Activated CD4-positive, alpha-beta T cell treated with anti-CD3 and anti-CD28 coated beads, Interleukin-10, Interleukin-2, amounts not matched to agents 100 ng/mL and 50 ng/mL, durations not matched to agents 16 hours and 8 hours (primary cell): ENCODE results near the gene NET1.
"Not testable (repeated sequence)": the region's sequence is repeated elsewhere in the genome, so short reads cannot be mapped to it uniquely, and the experiment has no call there.

Experiments used
- DNase-seq: peaks from one replicate; pipeline ENCODE4 v3.0.0-alpha.2; 2020

The NET1 gene

GRCh38 chr10:5399332-5399731 lies 13.0 kb upstream of the NET1 start:
- no peak for DNase-seq

DNA sequence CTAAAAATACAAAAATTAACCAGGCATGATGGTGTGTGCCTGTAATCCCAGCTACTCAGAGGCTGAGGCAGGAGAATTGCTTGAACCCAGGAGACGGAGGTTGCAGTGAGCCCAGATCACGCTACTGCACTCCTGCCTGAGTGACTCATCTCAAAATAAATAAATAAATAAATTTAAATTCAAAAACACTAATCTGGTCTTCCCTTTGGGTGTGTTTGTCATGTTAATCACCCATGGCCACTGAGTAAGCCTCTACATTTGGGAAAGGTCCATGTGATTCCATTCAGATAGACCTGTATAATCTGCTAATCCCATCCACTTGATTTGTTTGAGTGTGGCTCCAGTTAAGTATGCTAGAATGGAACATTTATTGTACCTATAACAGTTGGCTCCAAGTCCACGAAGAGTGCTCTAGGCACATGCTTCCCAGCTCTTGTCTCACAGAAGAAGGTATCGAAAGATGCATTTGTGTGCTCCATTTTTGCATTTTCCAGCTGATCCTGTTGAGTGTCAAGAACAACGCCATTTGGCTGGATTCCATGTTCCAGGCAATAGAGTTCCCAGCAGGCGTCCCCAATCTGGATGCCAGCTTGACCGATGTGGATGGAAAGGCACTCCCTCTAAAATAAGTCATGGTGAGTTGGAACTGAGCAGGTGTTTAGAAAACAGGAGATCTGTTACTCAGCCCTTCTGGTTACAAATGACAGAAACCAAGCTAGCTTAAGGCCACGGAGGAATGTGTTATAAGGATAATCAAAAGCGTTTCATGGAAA lies 11.7 kb upstream of the NET1 start:
- DNase-seq = no peak

- DNase-seq = no peak
Measured at GRCh38 chr10:5402798-5403197, 9.6 kb upstream of the NET1 start.

- DNase-seq = no peak
Measured at GRCh38 chr10:5404208-5405041, 7.9 kb upstream of the NET1 start, which contains the start of gene TUBAL3. TUBAL3 (minus strand) TSS chr10:5404828; CDS start chr10:5404792, 36 bp downstream.

GRCh38 chr10:5406918-5407317 lies 5.4 kb upstream of the NET1 start:
- DNase-seq = no peak

- not testable (repeated sequence) for DNase-seq
Measured at GRCh38 chr10:5410787-5411186, 1.6 kb upstream of the NET1 start.

DNA sequence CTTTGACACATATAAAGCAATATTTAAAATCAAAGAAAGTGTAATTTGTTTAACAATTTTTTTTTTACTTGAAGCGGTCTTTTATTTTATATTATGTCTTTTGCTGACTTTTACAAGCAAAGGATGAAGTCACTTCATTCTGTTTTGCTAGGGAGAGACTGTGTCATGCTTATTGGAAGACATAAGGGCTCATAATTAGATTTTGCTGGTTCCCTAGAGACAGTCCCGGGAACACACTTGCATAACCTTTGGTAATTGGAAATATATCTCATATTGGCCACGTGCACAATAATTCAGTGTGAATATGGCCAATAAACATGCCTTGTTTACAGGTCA lies 448 bp upstream of the NET1 start:
- DNase-seq = no peak

- DNase-seq = peak; percentile 19
Measured at GRCh38 chr10:5413012-5413938, 918 bp downstream of the NET1 start.

DNA sequence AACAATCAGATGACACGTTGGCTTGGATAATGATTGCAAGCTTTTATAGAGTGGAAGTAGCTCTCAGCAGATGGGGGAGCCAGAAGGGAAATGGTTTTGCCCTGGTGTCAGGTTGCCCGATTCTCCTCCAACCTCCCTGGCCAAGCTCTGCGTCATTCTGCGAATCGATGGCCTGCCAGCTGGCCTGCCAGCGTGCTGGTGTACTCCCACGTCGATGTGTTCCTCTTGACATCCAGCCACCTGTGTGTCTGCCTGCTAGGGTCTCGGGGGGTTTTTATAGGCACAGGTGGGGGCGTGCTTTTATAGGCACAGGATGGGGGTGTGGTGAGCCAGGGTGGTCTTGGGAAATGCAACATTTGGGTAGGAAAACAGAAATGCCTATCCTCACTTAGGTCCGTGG lies 4.6 kb downstream of the NET1 start:
- DNase-seq = no peak

DNA sequence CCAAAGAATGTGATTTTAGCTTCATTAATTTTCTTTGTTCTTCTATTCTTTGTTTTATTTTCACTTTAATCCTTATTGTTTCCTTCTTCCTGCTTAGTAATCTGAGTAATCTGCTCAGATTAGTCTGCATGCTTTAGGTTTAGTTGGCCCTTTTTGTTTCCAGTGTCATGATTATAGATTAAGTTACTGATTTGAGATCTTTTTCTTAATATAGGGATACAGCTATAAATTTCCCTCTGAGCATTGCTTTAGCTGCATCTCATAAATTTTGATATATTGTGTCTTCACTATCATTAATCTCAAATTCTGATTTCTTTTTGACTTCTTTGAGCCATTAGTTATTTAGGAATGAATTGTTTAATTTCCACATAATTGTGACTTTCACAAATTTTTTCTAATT lies 6.2 kb downstream of the NET1 start:
- DNase-seq = no peak

DNA sequence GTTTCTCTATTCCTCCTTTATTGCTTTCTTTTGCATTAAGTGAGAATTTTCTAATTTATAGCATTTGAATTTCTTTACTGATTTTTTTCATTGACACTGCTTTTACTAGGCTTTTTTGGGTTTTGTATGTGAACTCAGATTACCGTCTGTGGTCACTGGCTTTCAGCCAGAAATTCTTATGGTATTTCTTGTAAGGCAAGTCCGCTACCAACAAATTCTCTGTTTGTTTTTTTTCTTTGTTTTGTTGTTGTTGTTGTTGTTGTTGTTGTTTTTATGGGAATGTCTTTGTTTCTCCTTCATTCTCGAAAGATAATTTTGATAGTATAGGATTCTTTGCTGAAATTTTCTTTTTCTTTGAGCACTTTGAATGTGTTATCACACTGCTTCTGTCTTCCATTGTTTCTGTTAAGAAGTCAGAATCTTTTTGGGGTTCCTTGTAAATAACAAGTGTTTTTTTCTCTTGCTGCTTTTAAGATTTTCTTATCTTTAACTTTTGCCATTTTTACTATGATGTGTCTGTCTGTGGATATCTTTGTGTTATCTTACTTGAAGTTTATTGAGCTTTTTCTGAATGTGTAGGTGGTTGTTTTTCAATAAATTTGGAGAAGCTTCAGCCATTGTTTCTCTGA lies 7.2 kb downstream of the NET1 start:
- DNase-seq = no peak

- DNase-seq = no peak
Measured at GRCh38 chr10:5423771-5424170, 11.4 kb downstream of the NET1 start.

DNA sequence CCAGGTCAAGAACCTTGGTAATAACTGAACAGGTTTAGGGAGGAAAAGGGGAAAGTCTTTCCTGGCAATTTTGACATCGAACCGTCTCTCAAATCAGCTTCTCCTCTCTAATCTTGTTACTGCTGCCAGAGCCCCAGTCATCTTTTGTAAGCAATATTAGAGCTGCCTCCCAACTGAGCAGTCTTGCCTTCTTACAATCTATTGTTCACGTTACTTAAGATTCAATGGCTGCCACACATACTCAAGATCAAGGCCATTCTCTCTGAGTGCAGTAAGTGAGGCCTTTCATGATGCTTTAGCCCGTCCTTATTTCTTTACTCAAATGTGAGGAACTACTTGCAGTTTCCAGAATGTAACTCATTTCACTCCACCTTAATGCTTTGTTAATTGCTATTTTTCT lies 12.4 kb downstream of the NET1 start:
- DNase-seq = no peak

DNA sequence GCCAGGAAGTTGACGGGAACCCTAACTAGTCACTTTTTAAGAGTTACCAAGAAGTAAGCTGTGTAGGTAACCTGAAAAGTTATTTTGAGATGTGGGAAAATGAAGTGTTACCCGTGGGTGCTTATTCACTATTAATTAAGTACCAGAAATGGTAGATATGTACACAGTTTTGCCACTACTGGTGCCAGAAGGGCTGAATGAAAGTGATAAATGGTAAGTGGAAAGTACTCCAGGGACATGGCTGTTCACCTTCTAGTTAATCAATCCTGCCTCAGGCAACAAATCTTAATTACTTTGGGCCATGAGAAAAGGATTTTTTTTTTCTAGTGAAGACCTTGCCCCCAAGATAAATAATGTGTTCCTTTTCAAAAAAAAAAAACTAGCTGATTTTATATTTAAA lies 15.8 kb downstream of the NET1 start:
- no peak for DNase-seq

- DNase-seq = no peak
Measured at GRCh38 chr10:5433182-5433581, 20.8 kb downstream of the NET1 start.

- DNase-seq = peak; percentile 54
Measured at GRCh38 chr10:5434017-5434753, 21.8 kb downstream of the NET1 start.

DNA sequence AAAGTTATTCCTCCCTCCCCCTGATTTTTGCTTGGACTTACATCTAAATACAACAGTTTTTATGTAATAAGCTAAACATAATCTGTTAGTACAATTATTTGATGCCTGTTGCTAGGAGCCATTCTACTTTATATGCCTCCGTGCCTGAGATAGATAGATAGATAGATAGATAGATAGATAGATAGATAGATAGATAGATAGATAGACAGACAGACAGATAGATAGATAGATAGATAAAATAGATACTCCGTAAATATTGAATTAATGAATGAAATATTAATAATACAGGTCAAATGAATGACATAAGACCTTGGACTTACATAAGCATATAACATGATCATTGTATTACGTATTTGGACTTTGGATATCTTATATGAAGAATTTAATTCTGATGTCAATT lies 23.0 kb downstream of the NET1 start:
- DNase-seq = no peak

- no peak for DNase-seq
Measured at GRCh38 chr10:5440206-5440605, 27.8 kb downstream of the NET1 start.

- no peak for DNase-seq
Measured at GRCh38 chr10:5441106-5441505, 28.7 kb downstream of the NET1 start.

DNA sequence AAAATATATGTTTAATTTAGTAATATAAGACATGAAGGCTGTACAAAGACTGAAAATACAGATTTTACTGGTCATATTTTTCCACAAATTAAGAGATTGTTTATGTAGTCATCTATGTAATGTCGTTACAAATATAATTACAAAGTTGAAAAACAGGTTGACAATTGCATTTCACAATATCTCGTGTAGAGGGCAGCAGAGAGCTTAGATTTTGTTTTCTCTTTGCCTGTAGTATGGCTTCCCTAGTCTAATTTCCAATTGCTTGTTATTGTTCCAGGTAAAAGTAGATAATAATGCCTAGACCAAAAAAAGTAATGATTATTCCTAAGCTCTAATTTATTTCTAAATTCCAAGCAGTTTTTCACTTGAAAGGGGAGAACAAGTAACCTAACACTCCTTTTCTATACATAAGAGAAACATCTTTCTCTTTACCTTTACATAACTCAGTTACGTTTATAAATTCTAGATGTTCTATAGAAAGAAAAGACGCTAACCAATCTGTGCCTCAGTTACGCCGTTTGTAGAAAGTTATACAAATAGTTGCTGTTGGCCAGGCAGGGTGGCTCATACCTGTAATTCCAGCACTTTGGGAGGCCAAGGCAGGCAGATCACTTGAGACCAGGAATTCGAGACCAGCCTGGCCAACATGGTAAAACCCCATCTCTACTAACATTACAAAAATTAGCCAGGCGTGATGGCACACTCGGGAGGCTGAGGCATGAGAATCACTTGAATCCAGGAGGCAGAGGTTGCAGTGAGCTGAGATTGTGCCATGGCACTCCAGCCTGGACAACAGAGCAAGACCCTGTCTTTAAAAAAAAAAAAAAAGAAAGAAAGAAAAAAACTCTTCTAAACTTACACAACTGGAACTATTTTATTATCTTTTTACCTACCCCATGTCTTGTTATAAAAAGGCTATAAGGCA lies 30.0 kb downstream of the NET1 start:
- DNase-seq = peak; percentile 71

GRCh38 chr10:5442990-5443370 lies 30.6 kb downstream of the NET1 start:
- no peak for DNase-seq
